Astrocyte of the hippocampus (primary cell): ENCODE measurements around the gene CNTN4.
"Not testable (repeated sequence)": the region's sequence is repeated elsewhere in the genome, so short reads cannot be mapped to it uniquely, and the experiment has no call there.

ENCODE experiments used
- DNase-seq: peaks from one replicate; pipeline ENCODE4 v3.0.0; 2011; ENCODE audit warnings: low read depth, low spot score

CNTN4 gene

DNA sequence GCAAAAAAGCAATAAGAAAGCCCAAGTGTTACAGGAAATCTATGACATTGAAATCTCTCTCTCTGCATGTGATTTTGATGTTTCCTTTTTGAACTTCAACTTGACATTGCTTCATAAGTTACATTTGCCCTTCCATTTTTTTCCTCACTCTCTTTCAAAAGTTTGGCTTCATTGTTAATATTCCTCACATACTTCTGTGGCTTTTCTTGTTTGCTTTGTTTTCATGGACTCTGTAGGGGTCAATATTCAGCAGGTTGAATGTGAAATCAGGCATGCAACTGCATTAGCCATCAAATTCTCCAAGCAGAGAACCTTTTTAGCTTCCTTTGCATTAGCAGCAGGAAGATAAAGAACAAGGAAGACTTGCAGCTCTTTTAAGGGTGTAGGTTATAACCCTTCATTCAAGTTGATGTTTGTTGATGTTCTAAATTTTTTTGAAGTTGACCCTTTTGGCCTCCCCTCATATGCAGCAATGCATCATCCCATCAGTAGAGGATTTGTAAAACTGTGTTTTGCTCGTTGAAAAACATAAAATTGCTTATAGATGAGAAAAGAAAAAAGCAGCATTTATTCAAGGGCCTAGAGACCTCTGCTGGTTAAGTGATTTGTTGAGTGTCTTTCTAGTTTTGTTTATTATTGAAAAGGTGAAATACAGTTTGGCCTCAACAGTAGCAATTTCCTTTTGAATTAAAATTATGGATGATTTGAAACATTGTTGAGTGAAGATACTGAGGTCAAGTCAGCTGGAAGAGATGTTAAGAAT lies 800.1 kb downstream of the CNTN4 start:
- no peak for DNase-seq

DNA sequence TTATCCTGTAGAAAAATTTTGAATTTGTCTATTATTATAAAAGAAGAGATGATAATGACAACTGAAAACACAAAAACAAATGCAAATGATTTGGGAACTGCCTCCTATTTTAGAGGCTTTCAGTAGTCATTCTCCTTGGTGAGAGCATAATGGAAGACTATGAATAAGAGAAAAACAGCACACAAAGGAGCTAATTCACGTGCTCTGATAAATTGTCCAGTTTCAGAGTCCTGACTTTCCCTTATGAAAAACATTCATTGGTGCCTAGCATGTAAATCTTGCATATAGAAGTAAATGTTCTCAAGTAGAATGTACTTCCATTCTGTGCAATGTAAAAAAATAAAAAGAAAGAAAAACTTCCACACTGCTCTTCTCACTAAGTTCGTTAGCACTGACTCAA lies 805.4 kb downstream of the CNTN4 start:
- no peak for DNase-seq

DNA sequence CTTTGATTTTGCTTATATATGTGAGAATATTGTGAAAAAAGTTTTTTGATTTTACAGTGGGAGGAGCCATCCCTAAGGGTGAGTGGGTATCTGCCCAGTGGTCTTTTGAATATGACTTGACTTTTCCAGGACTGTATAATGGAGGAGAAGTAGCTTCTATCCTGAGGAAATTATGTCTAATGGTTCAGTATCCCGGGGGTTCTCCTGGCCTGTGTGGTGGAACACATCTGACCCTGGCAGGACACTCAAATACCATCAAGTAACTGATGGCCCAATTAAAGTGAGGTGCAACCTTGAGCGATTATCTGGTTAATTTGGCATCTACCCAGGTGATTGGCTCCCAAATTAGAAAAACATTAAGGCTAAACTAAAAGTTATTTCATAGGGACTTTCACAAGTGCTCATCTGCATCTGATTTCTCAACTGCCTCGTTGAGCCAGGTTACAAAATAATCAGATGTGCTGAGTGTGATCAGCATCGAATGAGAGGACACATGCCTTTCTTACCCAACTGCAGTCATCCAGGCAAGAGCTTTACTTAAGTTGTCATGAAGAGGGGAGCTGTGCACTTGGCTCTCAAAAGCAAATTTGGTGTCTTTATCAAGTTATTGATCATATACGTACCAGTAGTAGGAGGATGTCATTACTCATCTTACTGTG lies 810.2 kb downstream of the CNTN4 start:
- no peak for DNase-seq

DNA sequence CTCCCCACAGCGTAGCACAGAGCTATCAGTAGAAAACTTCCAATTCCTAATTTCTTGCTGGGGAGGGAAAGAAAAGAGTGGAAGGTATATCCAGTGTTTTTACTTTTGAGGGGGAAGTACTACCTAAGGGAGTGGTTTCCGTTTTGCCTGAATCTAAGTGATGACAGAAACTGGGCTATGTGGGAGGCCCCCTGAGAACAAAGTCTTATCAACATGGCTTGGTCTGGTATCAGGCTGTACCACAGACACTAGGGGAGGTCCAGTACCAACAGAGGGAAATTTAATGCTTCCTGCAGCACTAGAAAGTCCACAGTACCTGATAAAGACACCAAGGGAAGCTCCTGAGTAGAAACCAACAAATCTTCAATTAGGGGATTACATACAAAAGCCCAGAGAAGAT lies 812.3 kb downstream of the CNTN4 start:
- no peak for DNase-seq

DNA sequence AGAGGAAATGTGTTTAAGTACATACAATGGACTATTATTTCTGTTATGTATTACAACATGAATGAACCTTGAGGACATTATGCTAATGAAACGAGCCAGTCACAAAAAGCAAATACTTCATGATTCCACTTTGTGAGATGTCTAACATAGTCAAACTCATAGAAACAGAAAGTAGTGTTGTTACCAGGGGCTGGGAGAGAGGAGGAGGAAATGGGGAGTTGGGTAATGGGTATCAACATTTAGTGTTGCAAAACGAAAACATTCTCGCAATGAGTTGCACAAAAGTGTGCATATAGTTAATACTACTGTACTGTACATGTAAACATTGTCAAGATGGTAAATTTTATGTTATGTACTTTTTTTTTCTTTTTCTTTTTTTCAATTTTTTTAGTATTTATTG lies 817.2 kb downstream of the CNTN4 start:
- DNase-seq = no peak

DNA sequence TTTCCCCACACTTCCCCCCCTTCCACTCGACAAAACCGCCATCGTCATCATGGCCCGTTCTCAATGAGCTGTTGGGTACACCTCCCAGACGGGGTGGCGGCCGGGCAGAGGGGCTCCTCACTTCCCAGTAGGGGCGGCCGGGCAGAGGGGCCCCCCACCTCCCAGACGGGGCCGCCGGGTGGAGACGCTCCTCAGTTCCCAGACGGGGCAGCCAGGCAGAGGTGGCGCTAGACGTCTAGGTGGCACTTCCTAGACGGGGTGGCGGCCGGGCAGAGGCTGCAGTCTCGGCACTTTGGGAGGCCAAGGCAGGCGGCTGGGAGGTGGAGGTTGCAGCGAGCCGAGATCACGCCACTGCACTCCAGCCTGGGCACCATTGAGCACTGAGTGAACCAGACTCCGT lies 818.0 kb downstream of the CNTN4 start:
- not testable (repeated sequence) for DNase-seq

DNA sequence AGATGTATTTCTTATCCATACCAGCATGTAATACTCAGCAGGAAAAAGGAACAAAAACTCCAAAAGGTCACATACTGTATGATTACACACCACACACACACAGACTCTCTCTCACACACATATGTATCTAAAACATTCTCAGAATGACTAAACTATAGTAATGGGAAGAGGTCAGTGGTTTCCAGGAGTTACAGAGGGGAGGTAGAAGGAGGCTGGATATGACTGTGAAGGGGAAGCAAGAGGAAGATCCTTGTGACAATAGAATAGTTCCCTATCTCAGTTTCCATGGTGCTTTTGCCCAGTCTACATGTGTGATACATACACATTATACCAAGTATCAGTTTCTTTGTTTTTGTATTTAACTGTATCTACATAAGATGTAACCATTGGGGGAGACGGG lies 821.4 kb downstream of the CNTN4 start:
- no peak for DNase-seq

DNA sequence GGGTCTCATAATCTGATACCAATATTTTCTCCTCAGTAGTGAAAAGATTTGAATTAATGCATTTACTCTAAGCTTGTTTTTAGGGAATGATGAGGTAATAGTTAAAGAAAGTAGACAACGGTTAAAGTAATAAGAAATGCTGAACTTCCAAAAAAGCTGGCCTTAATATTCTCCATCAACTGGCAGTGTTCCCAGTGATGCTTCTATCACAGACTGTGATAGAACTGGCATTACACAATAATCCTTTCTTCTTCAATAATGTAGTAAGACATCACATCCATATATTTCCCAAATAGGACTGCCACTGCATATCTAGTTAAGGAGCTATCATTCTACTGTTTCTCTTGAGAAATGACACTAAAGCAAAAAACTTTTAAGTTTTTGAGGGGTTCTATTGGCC lies 822.8 kb downstream of the CNTN4 start:
- DNase-seq = no peak

DNA sequence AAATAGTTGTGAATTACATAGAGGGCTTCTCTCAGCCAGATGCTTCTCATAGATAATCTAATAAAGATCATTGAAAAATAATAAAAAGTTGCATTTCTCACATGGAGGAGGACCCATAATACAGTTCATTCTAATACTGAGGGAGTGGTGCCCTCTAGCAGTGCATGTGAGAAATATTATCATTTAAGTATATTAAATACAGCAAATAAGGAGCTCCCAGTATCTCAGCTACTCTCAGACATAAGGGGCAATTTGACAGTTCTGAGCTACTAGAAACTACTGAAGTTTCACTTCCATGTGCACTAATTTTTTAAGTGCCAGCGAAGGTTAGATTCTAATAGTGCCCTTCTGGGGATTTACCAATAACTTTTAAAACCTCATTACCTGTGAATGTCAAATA lies 823.2 kb downstream of the CNTN4 start:
- DNase-seq = peak; percentile 35

DNA sequence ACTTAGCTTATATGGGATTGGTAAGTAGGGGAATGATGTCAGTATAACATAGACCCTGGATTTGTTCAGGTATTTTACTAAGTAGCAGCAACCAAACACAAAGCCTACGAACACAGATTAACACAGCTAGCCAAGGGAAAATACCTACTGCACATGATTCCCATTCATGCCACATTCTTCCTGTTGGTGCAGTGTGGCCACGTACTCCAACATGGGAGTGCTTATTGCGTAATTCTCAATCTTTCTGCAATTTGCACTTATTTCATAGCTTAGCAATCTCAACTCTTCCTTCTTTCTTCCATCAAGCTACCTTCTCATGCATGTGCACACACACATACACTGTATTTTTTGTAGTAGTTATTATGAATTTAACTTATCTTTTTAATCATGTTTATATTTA lies 824.7 kb downstream of the CNTN4 start:
- DNase-seq = no peak

DNA sequence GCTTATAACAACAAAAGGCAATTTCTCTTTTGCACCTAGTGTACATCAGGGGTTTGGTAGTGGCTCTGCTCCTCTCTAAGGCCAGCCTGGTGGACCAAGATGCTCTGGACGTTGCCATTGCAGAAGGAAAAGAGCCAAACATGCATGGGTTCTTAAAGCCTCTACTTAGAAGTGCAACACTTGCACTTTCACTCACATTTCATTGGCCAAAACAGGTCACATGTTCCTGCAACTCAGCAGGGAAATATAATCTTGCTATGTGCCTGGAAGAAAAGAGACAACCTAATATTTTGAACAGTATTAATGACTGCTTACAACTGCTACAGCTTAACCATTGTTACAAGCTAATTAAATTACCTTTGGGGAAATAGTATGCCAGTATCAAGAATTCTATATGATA lies 828.6 kb downstream of the CNTN4 start:
- no peak for DNase-seq

DNA sequence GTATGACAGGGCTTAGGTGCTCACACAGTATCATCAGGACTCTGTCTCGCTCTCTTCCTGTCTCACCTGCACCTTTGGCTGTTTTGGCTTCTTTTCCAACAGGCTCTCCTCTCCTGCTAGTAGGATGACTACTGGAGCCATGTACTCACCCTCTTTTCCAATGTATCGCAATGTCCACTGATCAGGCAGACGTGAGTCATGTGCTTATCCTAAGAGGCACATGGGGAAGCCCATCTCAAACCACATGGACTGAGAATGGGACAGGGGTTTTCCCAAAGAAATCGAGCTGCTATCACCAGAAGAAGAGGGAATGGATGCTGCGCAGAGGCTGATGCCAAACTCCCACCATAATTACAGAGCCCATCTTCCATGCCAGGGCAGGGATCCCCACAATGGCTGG lies 830.9 kb downstream of the CNTN4 start:
- no peak for DNase-seq

DNA sequence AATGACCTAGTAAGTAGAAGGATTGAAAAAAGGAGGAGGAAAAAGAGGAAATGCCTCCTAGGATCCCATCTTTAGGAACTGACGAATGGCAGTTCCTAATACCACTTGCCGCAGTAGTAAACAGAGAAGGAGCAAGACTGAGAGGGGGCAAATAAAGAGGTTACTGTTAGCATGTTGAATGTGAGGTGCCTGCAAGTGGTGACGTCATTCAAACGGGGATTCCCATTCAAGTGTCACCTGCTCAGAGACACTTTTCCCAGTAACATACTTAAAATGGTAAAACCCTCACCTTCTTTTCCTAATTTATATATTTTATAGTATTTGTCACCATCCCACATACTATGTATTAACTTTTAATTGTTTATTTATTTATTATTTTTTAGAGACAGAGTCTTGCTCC lies 832.6 kb downstream of the CNTN4 start:
- DNase-seq = no peak

DNA sequence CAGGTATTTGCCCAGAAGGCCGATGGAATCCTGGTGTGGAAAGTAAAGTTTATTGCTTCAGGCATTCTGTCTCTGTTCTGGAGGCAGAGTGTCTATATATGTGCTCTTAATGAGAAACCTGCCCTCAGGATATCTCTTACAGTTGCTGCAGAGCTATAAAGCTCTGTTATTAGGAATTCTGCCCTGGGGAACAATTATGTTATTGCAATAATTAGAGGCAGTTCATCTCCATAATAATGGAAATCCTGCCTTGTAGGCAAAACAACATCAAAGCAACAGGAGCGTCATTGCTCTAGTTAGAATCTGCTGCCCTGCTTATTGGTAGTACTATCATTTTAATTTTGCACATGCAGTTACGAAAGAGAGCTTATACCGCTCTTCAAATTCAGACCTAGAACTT lies 835.9 kb downstream of the CNTN4 start:
- DNase-seq = no peak

DNA sequence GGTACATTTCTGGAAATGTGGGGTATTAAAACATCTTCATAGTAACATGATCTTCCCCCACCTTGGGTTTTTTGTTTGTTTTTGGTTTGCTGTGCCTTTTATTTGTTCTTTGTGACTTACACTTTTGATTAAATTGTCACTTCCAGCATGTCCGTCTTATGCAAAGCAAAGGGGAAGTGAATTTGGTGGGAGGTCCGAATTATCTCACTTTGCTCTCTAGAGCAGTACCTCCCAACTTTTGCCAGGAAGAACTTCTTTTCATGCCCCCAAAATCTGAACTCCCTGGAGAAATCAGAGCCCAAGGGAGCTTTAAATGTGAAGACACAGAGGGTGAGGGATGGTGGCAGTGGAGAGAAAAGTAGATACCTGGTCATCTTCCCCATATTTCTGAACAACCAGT lies 838.4 kb downstream of the CNTN4 start:
- no peak for DNase-seq

DNA sequence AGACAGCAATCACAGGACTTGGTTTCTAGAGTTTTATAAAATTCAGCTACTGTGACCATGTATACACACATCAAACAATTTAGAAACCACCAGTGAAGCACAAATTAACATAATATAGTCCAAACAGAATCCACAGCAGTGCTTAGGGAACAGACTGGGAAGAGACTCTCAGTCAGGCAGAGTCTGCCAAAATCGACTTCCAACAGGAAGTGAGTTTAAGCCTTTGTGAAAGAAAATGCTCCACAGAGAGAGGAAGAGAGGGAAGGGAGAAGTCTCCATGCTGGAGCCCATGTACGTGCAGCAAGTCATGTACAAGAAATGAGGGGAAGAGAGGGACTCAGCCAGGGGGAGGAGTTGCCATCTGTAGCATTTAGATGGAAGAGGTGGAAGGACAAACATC lies 838.9 kb downstream of the CNTN4 start:
- DNase-seq = no peak

DNA sequence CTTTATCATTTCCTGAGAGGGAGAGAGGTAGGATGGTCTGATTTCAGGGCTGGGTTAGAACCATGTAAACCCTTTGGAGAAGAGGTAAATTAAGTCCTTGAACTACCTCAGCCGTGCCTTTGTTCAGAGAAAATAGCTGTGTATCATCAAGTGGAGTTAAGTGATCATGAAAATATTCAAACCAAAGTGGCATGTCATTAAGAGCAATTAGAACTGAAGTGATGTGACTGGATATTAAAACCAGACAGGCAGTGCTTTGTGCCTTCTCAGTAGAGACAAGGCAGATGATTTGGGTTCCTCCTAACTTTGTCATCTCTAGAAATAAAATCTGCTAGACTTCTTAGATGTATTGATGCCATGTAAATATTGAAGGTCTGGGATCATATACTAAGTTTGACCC lies 840.0 kb downstream of the CNTN4 start:
- DNase-seq = no peak

DNA sequence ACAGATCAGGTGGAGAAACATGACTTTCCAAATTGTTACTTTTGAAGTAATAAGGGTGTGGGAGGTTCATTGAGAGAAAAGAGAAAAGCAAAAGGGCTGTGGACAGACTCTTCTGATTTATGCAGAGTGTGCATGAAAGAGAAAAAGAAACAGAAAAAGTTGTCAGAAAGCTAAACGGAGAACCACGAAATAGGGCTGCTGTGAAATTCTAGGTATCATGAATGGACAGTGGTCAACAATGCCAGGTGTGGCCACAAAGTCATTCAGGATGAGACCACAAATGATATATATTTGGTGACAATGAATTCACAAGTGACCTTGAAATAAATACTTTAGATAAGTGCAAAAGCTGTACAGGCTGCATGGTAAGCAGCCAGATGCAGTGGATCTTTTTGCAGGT lies 841.4 kb downstream of the CNTN4 start:
- no peak for DNase-seq

DNA sequence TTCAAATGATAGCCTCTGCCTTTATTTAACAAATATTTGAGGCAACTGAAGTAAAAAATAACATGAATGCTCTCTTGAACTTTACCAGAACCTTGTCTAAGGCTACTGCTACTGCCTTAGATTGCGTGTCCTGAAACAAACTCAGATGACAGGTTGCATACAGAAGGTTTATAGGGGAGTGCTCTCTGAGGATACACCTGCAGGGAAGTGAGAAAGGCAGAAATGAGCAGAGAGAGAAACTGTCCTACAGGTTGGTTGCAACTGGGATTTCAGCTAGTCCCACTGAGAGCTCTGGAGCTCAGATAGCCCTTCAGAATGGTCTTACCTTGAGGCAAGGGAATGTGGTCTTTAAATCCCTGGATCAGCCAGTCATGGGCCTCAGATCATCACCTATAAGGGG lies 846.0 kb downstream of the CNTN4 start:
- DNase-seq = no peak

DNA sequence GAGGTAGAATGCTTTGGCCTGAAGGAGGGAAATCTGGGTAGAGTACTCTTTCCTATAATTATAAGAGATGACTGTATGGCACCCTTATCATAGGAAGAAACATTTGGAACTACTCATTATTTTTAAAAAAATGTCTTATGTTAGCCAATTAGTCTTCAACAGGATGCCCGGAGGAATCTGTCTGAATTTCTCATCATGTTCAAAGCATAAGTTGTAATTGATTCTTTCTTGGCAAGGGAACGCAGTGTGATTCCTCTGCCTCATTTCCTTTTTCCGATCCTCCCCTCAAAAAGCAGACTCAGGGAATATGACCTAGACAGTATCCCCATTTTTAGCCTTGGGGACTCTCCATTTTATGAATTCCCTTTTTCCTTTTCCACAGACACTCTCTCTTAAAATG lies 846.5 kb downstream of the CNTN4 start:
- no peak for DNase-seq

DNA sequence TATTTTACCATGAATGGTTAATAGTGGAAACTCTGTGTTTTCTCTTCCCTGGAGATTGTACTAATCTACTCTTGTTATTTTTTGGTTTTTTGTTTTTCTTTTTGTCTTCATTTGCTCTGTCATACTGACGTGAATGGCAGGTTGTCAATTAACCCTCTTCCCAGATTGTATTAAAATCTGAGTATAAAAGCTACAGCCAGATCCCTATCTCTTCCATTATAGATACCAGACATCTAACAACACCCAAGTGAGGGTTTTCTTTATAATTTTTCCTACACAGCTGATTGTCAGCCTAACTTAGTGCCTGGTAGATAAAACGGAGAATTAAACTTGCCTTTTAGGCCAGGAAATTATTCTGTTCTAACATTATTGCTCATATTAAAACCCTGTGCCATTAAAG lies 848.9 kb downstream of the CNTN4 start:
- DNase-seq = no peak

DNA sequence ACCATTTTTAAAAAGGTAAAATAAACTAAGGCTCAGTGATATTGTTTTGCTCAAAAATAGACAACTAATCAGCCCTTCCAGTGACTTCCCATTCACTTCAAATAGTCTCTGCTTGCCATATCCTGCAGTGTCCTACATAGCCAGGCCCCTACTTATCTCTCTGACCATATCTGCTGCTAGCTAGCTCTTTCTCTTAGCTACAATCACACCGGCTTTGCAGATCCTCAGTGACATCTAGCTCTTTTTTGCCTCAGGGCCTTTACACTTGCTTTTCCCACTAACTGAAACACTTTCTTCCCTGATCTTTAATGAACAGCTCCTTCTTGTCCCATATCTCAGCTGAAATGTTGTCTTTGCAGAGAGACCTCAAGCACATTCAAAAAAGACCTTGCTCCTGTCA lies 850.2 kb downstream of the CNTN4 start:
- DNase-seq = no peak

DNA sequence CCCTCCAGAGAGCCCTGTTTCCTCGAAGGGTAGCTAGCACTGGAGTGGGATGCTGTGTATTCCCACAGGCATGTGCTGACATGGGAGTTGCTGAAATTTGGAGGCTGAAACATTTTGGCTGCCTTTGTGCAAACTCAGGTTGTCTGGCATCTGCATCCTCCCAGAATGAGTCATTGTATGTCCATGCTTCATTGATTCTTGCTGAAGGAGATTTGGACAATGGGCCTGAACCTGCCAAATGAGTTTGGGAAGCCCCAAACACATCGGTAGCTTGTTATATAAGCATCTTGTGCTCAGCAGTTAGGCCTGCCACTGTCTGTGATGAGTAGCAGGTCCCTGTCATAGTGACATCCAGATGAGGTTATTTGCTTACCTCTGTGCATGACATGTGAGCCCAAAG lies 851.5 kb downstream of the CNTN4 start:
- DNase-seq = peak; percentile 3

DNA sequence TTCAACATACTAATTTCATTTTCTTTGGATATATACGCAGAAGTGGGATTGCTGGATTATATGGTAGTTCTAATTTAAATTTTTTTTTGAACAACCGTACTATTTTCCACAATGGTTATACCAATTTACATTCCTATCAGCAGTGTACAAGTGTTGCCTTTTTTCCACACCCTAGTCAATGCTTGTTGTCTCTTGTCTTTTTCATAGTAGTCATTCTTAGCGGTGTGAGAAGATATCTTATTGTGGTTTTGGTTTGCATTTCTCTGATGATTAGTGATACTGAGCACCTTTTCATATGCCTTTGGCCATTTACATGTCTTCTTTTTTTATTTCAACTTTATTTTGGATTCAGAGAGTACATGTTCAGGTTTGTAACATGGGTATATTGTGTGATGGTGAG lies 858.4 kb downstream of the CNTN4 start:
- no peak for DNase-seq
